Endodermal cell (in vitro differentiated cells): ENCODE data around the gene OR1L8. TPM values are rescaled to one million over a fixed set of nuclear protein-coding genes. Genes with fewer than 3 reads are reported as not detected.

Experiments used
- DNase-seq: peaks from one replicate; pipeline ENCODE4 v3.0.0-alpha.2; 2017
- H3K27ac ChIP-seq: 2 replicates; pipeline ENCODE4 v1.5.1; 2013; ENCODE audit warnings: mild to moderate bottlenecking, low read depth, low read length, moderate library complexity
- H3K27me3 ChIP-seq: 2 replicates; pipeline ENCODE4 v1.6.1; 2013; ENCODE audit warnings: mild to moderate bottlenecking, low read length, moderate library complexity; ENCODE audit not compliant: insufficient read depth, control insufficient read depth, poor library complexity, severe bottlenecking
- H3K36me3 ChIP-seq: 2 replicates; pipeline ENCODE4 v1.7.0; 2013; ENCODE audit warnings: mild to moderate bottlenecking, low read length, moderate library complexity; ENCODE audit not compliant: control insufficient read depth, insufficient read depth
- H3K4me1 ChIP-seq: one replicate; pipeline ENCODE4 v1.7.0; 2013; ENCODE audit warnings: low read length; ENCODE audit not compliant: control insufficient read depth, insufficient read depth
- H3K4me3 ChIP-seq: 2 replicates; pipeline ENCODE4 v1.5.1; 2013; ENCODE audit warnings: mild to moderate bottlenecking, low read length, moderate library complexity
- H3K9ac ChIP-seq: 2 replicates; pipeline ENCODE4 v1.6.1; 2013; ENCODE audit warnings: mild to moderate bottlenecking, low read length, moderate library complexity; ENCODE audit not compliant: poor library complexity, severe bottlenecking; ENCODE audit errors: extremely low read depth
- H3K9me3 ChIP-seq: 2 replicates; pipeline ENCODE4 v1.6.1; 2013; ENCODE audit warnings: mild to moderate bottlenecking, low read length, moderate library complexity; ENCODE audit not compliant: control insufficient read depth
- H3K27ac Mint-ChIP-seq: 2 replicates; pipeline ENCODE4 v1.8.0; 2020; ENCODE audit warnings: mixed read lengths
- H3K27me3 Mint-ChIP-seq: 2 replicates; pipeline ENCODE4 v1.8.0; 2021; ENCODE audit warnings: mild to moderate bottlenecking, mixed read lengths; ENCODE audit not compliant: insufficient read depth
- H3K36me3 Mint-ChIP-seq: 2 replicates; pipeline ENCODE4 v1.8.0; 2020; ENCODE audit warnings: low read depth, mixed read lengths
- H3K4me1 Mint-ChIP-seq: 2 replicates; pipeline ENCODE4 v1.8.0; 2020; ENCODE audit warnings: mixed read lengths
- H3K4me3 Mint-ChIP-seq: 2 replicates; pipeline ENCODE4 v1.8.0; 2020; ENCODE audit warnings: mild to moderate bottlenecking, moderate library complexity, mixed read lengths
- H3K9me3 Mint-ChIP-seq: 2 replicates; pipeline ENCODE4 v1.8.0; 2020; ENCODE audit warnings: mild to moderate bottlenecking, mixed read lengths
- CTCF ChIP-seq: fragments of 200-600 bp; sonication (generic); conservative IDR thresholded peaks from 2 replicates; pipeline ENCODE4 v1.5.0; 2021; ENCODE audit warnings: antibody characterized with exemption, mild to moderate bottlenecking
- WGBS, 2 experiments: methylation state at CpG; one replicate each; pipeline versions ENCODE4 v1.1.5 to v1.1.7; 2013; ENCODE audit warnings: missing lambda C conversion rate in 2 of 2, mixed read lengths in 1 of 2; ENCODE audit not compliant: insufficient coverage in 1 of 2, insufficient read length in 1 of 2; 5-methylcytosine and 5-hydroxymethylcytosine counted together
- total RNA-seq, 2 donors: library from RNA; stranded (reverse); fragmentation: NEBNext Ultra II Directional in 1 of 2; extraction: Animal tissue kit (Norgen Biotek cat#: 25700) in 1 of 2; gene quantifications; 2 replicates in 1 of 2; 3 replicates in 1 of 2; pipeline ENCODE4 v1.2.1, GENCODE V29; 2021

The OR1L8 gene
- total RNA-seq, 2 donors from 2014 or later, result not detected

- H3K27ac ChIP-seq, result no peak overlapping the region
- no peak overlapping the region for H3K4me3 Mint-ChIP-seq
- H3K9me3 ChIP-seq, result peaks cover 39% of the 10 kb centered on the region
- TF ChIP-seq CTCF, result no peak
- no peak overlapping the region for H3K27ac Mint-ChIP-seq
- 70 to 77% methylated on average over 5 to 9 of the region's 9 CpGs for WGBS, 2 experiments
- no peaks in the 10 kb centered on the region for H3K36me3 ChIP-seq
- H3K4me3 ChIP-seq, result no peak overlapping the region
- H3K9me3 Mint-ChIP-seq, result peaks cover 33% of the 10 kb centered on the region
- H3K4me1 Mint-ChIP-seq, result peaks cover 4% of the 10 kb centered on the region
- H3K27me3 Mint-ChIP-seq, result peaks cover 35% of the 10 kb centered on the region
- no peak overlapping the region for H3K9ac ChIP-seq
- H3K4me1 ChIP-seq, result no peaks in the 10 kb centered on the region
- H3K36me3 Mint-ChIP-seq, result no peaks in the 10 kb centered on the region
- DNase-seq, result peak; percentile 92
- no peaks in the 10 kb centered on the region for H3K27me3 ChIP-seq
These were observed 20.9 kb downstream of the OR1L8 start for GRCh38 chr9:122562134-122562760.

- no peak for TF ChIP-seq CTCF
- Histone ChIP-seq H3K27me3 (no peaks in the 10 kb centered on the region), H3K4me1 (no peaks in the 10 kb centered on the region), H3K9me3 (peaks cover 40% of the 10 kb centered on the region), H3K4me3 (no peak overlapping the region), H3K9ac (no peak overlapping the region), H3K36me3 (no peaks in the 10 kb centered on the region), H3K27ac (no peak overlapping the region)
- Mint-ChIP-seq H3K27me3 (peaks cover 36% of the 10 kb centered on the region), H3K4me1 (peaks cover 4% of the 10 kb centered on the region), H3K4me3 (no peak overlapping the region), H3K36me3 (no peaks in the 10 kb centered on the region), H3K9me3 (peaks cover 33% of the 10 kb centered on the region), H3K27ac (no peak overlapping the region)
- no peak for DNase-seq
- 65% methylated on average over 4 of the region's 4 CpGs; no CpG with 5 or more reads in 1 of the 2 experiments for WGBS, 2 experiments
These were observed 21.7 kb downstream of the OR1L8 start for GRCh38 chr9:122561446-122561845.

- 81% methylated on average over 2 of the region's 2 CpGs; no CpG with 5 or more reads in 1 of the 2 experiments for WGBS, 2 experiments
- no peak within 1 kb of the TSS for H3K4me3 Mint-ChIP-seq
- peaks cover 15% of the 10 kb centered on the region for H3K27me3 Mint-ChIP-seq
- no peak within 1 kb of the TSS for H3K27ac ChIP-seq
- H3K36me3 Mint-ChIP-seq, result no peaks in the 10 kb centered on the region
- no peaks in the 10 kb centered on the region for H3K4me1 ChIP-seq
- peaks cover 36% of the 10 kb centered on the region for H3K9me3 ChIP-seq
- no peak for TF ChIP-seq CTCF
- peaks cover 22% of the 10 kb centered on the region for H3K9me3 Mint-ChIP-seq
- H3K27me3 ChIP-seq, result no peaks in the 10 kb centered on the region
- H3K4me1 Mint-ChIP-seq, result no peaks in the 10 kb centered on the region
- no peak within 1 kb of the TSS for H3K4me3 ChIP-seq
- H3K9ac ChIP-seq, result no peak within 1 kb of the TSS
- no peaks in the 10 kb centered on the region for H3K36me3 ChIP-seq
- DNase-seq, result no peak
- no peak within 1 kb of the TSS for H3K27ac Mint-ChIP-seq
These were observed 30.4 kb downstream of the OR1L8 start, which contains the start of gene OR1N2 for GRCh38 chr9:122552812-122553211. OR1N2 (plus strand) TSS chr9:122553112; CDS start chr9:122553212, 100 bp downstream.
